GM13977 (cell line): ENCODE results near the gene FAM89B.

Experiments used
- DNase-seq: peaks from one replicate; pipeline ENCODE4 v3.0.0; 2012; ENCODE audit warnings: low spot score
- CTCF ChIP-seq: IDR thresholded peaks from 2 replicates; pipeline ENCODE4 v1.5.1; 2012; ENCODE audit warnings: mild to moderate bottlenecking, control low read depth; ENCODE audit not compliant: insufficient read depth; ENCODE audit errors: extremely low read depth, missing control alignments
- in situ Hi-C: fragments of 300-500 bp; cut with MboI; formaldehyde crosslinking; loops from one replicate; pipeline ENCODE4 v1.12.0; 2022; ENCODE audit warnings: low sequenced_read_pairs, low pct_unique_long_range_greater_than_20kb, mixed read lengths, inconsistent platforms; ENCODE audit not compliant: unreplicated experiment

Gene FAM89B

DNA sequence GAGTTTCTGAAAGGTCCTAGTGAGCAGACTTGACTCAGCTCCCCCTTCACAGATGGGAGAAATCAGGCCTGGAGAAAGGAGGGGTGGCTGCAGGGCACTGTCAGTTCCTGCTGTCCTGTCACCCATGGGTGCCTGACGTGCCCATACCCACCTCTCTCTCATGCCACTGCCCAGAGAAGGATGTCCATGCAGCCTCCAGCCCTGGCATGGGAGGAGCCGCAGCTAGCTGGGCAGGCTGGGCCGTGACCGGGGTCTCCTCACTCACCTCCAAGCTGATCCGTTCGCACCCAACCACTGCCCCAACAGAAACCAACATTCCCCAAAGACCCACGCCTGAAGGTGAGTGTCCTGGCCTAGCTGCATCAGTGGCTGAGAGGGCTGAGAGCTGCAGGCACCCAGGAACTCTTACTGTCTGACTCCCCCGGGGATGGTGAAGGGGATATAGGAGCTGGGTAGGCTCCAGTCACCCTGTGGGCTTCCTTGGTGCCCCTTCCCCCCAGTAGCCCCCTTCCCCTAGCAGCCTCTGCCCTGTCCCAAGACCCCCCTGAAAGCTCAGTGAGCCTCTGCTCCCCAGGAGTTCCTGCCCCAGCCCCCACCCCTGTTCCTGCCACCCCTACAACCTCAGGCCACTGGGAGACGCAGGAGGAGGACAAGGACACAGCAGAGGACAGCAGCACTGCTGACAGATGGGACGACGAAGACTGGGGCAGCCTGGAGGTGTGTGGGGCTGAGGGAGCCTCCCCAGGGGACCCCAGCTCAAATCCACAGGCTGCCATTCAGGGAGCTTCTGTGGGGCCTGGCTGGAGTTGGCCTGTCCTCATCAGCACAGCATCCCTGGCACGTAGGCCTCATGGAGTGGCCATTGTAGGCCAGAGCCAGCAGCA is 35.7 kb upstream of the FAM89B start:
- in situ Hi-C loops = no loop called here
- no peak for TF ChIP-seq CTCF

DNA sequence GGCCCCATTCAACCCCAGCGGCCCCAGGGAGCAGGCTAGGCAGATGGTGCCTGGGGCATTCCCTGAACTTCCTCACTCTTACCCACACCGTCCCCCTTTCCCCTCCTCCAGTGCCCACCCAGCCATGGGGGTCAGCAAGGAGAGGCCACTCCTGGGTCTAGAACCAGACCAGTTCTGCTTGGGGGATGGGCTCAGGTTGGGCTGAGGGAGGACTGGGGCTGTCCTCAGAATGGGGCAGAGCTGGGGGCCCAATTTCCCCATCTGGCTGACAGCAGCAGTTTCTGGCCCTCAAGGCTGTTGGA is 35.1 kb upstream of the FAM89B start:
- in situ Hi-C loops = no loop called here
- no peak for TF ChIP-seq CTCF
- DNase-seq = no peak

More for the DNA sequence above, 35.7 kb upstream of the FAM89B start:
- no peak for DNase-seq

DNA sequence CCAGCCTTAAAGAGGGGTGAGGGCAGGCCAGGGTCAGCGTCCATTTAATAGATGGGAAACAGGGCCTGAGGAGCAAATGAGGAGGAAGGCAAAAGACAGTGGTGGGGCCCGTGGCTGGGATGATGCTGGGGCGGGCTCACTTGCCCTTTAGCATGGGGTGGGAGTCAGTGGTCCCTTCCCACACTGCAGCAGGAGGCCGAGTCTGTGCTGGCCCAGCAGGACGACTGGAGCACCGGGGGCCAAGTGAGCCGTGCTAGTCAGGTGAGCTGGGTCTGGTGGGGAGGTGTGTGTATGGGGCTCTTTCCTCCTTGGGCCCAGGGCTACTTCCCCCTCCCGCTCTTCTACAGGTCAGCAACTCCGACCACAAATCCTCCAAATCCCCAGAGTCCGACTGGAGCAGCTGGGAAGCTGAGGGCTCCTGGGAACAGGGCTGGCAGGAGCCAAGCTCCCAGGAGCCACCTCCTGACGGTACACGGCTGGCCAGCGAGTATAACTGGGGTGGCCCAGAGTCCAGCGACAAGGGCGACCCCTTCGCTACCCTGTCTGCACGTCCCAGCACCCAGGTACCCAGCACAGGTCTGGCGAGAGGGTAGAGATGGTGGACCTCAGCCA is 34.6 kb upstream of the FAM89B start:
- DNase-seq = no peak
- in situ Hi-C loops = no loop called here
- no peak for TF ChIP-seq CTCF

GRCh38 chr11:65538232-65538914 is 34.0 kb upstream of the FAM89B start:
- DNase-seq = no peak
- in situ Hi-C loops = no loop called here
- no peak for TF ChIP-seq CTCF

GRCh38 chr11:65538915-65539743 is 33.2 kb upstream of the FAM89B start:
- in situ Hi-C loops = no loop called here
- no peak for DNase-seq
- no peak for TF ChIP-seq CTCF

DNA sequence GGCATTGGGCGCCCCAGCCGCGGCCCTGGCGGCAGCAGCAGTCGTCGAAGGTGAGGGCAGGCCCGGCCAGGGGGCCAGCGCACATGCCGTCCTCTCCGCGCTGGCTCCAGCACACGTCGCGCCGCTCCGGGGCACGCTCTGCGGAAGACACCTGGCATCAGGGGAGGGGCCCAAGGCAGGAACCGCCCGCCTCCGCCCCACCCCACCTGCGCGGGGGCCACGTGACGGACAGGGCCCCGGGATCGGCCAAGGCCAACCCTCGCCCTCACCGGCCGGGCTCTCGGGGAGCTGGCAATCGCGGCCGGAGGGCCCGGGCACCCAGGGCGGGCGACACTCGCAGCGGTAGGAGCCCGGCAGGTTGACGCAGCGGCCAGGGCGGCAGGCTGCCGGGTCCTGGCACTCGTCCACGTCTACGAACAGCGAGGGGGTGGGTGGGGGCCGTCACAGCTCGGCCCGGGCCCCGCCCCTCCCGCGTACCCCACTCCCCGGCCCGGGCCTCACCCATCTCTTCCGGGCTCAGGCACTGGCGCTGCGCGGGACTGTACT is 32.5 kb upstream of the FAM89B start:
- TF ChIP-seq CTCF = peak; percentile 70
- peak; percentile 93 for DNase-seq
- in situ Hi-C loops = no loop called here
